Measurements from ENCODE around the gene PASK. TPM values are rescaled to one million over a fixed set of nuclear protein-coding genes. Genes with fewer than 3 reads are reported as not detected.

The PASK gene
- total RNA-seq, 1 donor: 21.9 TPM

DNA sequence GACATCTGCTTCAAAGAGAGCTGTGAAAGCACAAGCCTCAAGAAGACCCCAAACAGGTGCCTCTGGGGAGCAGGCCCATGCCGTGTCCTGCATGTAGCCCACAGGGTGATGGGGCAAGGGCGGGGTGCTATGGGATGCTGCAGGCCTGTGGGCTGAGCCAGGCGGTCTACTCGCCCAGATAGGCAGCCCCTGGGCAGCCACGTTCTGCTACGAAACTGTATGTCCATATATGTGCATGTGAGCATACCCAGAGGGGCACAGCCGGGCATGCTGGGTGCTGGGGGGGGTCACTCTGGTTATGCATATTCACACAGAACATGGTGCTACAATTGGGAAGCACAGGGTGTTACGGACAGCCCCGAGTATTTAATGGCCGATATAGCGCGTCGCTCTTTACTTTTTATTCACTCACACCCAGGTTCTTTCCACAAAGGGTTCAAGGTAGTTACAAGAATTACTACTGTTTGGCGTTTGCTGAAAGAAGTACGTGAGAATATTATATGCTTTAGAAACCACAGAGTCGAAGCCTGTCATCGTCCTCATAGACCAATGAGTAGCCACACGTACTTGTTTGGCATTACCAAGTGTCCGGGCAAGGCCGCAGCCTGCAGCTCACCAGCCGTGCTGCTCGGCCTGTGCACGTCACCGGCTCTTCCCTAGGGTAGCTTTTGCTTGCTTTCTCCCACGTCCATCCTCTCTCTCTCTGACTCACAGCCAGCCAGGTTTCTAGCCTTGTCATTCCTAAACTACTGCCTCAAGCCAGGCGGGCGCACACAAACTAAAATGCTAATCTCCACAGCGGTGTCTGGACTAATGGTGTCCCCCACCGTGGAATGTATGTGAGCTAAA, 61.6 kb downstream of the PASK start:
- no peak for DNase-seq (ENCODE audit: low read depth)
- H3K4me3 ChIP-seq (ENCODE audit: low read depth, low read length): no peak overlapping the region
- TF ChIP-seq, protein P1, sequence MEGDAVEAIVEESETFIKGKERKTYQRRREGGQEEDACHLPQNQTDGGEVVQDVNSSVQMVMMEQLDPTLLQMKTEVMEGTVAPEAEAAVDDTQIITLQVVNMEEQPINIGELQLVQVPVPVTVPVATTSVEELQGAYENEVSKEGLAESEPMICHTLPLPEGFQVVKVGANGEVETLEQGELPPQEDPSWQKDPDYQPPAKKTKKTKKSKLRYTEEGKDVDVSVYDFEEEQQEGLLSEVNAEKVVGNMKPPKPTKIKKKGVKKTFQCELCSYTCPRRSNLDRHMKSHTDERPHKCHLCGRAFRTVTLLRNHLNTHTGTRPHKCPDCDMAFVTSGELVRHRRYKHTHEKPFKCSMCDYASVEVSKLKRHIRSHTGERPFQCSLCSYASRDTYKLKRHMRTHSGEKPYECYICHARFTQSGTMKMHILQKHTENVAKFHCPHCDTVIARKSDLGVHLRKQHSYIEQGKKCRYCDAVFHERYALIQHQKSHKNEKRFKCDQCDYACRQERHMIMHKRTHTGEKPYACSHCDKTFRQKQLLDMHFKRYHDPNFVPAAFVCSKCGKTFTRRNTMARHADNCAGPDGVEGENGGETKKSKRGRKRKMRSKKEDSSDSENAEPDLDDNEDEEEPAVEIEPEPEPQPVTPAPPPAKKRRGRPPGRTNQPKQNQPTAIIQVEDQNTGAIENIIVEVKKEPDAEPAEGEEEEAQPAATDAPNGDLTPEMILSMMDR (IDR thresholded peaks at IDR 0.05; ENCODE audit: insufficient read depth, low read length): no peak

DNA sequence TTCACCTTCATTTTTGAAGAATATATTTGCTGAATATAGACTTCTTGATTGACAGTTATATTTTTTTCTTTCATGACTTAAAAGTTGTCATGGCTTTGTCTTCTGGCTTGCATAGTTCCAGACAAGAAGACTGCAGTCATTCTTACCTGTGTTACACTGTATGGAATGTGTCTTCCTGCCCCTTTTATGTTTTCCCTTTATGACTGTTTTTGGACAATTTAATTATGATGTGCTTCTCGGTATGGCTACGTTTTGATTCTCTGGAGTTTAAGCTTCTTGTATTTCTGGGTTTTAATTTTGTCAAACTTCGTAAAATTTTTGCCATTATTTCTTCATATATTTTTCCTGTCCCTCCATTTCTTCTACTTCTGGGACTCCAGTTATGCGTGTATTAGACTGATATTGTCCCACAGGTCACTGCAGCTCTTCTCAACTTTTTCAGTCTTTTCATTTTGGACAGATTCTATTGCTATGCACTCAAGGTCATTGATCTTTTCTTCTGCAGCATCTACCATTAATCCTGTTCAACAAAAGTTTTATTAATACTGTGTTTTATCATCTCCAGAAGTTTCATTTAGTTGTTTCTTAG, 64.3 kb downstream of the PASK start:
- DNase-seq (ENCODE audit: low read depth): no peak
- TF ChIP-seq, protein P1 (IDR thresholded peaks at IDR 0.05; ENCODE audit: insufficient read depth, low read length): no peak
- H3K4me3 ChIP-seq (ENCODE audit: low read depth, low read length): no peak overlapping the region

DNA sequence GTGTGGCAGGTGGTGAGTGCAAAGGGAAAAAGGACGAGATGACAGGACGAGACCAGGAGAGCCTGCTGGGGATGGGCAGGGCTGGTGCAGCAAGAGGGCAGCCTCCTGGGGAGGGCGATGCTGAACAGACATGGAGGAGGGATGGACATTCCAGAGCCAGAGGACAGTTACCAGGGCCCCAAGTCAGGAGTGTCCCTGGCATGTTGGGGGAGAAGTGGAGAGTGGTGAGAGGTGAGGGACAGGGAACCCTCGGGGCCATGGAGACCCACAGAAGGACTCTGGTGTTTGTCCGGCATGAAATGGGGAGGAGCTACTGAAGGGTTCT, 66.2 kb downstream of the PASK start:
- H3K4me3 ChIP-seq (ENCODE audit: low read depth, low read length): no peak overlapping the region
- DNase-seq (ENCODE audit: low read depth): no peak
- TF ChIP-seq, protein P1 (IDR thresholded peaks at IDR 0.05; ENCODE audit: insufficient read depth, low read length): no peak

DNA sequence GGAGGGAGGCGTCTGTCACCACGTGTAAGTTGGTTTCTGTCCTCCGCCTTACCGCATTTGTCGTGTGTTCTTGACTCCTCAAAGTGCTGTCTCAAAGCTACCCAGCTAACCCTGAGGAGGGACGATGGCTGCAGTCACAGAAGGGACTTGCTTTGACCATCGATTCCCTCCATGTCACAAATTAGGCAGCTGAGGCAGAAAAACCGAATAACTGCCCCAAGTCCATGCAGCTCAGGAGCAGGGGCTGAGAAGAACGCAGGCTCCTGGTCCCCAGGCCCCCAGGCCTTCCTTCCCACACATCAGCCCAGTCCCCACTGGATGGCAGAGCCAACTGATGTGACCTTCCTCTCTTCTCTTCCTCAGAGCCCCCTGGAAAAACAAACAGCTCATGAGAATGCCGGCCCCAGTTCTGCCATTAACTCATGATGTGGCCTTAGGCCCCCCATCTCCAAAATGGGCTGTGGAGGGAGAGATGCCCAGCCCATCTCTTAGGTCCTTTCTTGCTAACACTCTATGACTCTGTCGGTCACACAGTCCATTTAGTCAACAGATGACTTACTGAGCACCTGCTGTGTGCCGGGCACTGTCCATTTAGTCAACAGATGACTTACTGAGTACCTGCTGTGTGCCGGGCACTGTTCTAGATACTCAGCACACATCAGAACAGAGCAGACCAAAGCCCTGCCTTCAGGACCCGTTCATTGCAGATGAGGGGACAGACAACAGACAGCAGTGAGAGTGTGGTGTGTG, 66.8 kb downstream of the PASK start:
- TF ChIP-seq, protein P1 (IDR thresholded peaks at IDR 0.05; ENCODE audit: insufficient read depth, low read length): no peak

DNA sequence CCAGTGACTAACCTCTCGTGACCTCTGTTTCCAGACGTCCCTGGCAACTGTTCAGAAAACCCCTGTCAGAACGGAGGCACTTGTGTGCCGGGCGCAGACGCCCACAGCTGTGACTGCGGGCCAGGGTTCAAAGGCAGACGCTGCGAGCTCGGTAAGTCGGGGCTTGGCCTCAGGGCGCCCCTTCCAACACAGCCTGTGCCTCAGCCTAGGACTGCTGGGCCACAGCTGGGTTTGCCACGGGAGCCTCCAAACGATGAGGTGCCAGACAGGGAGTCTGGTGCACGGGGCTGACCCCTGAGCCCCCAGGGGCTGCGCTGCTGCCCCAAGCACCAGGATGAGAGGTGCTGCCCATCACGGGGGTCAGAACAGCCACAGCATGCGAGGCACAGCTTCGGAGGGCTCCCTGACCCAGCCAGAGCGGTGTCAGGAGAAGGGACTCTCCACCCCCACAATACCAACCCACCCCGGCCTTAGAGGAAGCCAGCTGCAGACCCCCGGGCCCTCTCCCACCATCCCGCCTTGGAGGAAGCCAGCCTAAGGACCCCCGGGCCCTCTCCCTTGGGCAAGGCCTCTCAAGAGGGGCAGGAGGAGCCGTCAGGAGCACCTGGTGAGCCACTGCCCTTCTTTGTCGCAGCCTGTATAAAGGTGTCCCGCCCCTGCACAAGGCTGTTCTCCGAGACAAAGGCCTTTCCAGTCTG, 67.5 kb downstream of the PASK start:
- DNase-seq (ENCODE audit: low read depth): no peak
- TF ChIP-seq, protein P1 (IDR thresholded peaks at IDR 0.05; ENCODE audit: insufficient read depth, low read length): no peak
- no peak overlapping the region for H3K4me3 ChIP-seq (ENCODE audit: low read depth, low read length)

More for the DNA sequence above, 66.8 kb downstream of the PASK start:
- no peak overlapping the region for H3K4me3 ChIP-seq (ENCODE audit: low read depth, low read length)
- no peak for DNase-seq (ENCODE audit: low read depth)

DNA sequence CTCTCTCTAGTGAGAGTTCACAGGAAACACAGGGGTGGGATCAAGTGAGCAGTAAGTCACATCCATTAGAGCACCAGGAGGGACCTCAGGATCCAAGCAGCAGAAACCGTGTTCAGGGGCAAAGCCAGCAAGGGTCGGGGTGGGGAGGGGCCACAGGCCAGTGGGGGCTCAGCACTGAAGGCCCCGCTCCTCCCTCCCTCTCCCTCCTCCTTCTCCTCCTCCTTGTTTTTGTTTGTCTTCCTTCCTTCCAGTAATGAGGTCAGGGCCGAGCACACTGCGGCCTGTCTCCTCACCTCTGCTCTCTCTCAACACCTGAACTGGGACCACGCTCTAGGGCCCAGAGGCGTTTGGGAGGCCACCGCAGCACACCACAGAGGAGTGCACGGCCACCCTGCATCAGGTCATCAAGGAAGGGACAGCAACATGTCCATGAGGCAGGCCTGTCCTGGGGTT, 68.1 kb downstream of the PASK start:
- H3K4me3 ChIP-seq (ENCODE audit: low read depth, low read length): no peak overlapping the region
- DNase-seq (ENCODE audit: low read depth): no peak
- TF ChIP-seq, protein P1 (IDR thresholded peaks at IDR 0.05; ENCODE audit: insufficient read depth, low read length): no peak
